COLO829 (cell line): ENCODE results near the gene THSD4.
A peak's percentile ranks its signal among the peaks of the same experiment; 100 is the strongest.
"Not testable (repeated sequence)": the region's sequence is repeated elsewhere in the genome, so short reads cannot be mapped to it uniquely, and the experiment has no call there.

Source experiments
- DNase-seq: peaks from one replicate; pipeline ENCODE4 v3.0.0; 2012; ENCODE audit warnings: low spot score

The THSD4 gene

DNA sequence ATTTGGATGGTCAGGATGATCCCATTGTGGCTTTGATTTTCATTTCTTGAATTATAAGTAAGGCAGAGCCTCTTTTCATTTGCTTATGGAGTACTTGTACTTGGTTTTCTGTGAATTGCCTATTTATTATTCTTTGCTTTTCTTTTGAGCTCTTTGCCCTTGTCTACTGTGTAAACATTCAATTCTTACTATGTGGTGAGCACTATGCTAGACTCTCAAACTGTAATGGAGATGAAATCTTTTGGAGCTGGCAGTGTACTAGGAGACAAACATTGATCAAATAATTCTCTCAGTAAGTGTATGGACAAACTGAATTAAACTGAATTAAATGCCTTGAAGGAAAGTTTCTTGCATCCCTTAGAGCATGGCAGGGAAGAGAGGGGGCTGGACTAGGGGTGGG is 608.1 kb downstream of the THSD4 start:
- no peak for DNase-seq

DNA sequence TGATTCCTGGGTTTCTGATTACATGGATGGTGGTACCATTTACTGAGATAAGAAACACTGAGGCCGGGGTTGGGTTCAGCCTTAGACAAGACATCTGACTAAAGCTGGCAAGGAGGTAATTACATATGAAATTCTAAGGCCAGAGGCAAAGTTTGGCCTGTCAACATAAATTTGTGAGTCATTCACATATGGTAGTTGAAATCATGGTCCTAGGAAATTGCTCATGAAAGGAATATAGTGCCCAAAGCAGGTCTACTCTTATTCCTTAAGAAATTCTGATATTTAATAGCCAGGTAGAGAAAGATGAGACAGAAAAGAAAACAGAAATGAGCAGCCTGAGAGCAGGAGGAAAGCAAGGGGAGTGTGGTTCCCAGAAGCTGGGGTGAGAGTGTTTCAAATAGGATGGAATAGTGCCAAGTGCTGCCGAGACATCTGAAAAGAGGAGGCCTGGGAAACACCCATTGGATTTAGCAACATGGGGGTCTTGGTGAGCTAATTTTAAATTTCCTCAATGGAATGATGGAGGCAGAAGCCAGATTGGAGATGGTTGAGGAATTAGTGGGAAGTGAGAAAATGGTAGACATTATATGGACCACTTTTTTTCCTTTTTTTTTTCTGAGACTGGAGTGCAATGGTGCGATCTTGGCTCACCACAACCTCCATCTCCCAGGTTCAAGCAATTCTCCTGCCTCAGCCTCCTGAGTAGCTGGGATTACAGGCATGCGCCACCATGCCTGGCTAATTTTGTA is 610.1 kb downstream of the THSD4 start:
- not testable (repeated sequence) for DNase-seq

DNA sequence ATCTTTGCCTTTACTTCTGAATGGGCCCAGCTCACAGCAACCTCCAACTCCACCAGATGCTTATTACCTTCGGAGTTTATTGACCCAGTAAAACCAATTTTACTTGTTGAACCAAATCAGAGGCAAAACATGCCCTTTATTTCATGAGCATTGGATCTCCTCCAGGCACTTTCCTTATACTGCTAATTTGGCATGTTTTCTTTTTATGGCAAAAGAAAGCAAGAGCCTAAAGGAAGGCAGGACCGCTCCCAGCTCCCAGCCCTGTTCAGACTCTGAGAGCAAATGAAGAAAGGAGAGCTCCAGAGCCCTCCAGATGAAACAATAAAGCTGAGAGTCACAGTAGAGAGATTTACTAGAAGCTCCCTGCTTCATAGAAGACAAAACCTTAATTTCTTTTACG is 613.6 kb downstream of the THSD4 start:
- no peak for DNase-seq

DNA sequence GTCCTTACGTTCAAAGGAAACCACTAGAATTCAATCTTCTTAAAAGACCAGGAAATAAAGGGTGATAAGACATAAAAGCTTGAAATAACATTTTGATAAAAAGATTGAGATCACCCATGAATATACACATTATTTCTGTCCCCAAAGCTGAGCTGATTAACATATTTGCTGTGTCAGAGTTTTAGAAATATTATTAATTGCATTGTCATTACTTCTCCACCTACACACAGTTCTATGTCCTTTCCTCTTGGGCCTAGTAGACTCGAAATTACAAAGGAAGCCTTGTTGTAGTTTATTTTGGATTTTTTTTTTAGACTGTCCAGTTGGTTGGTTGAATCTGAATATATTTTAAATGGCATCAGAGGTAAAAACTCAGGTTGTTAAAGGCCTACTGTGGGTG is 614.0 kb downstream of the THSD4 start:
- peak; percentile 73 for DNase-seq

DNA sequence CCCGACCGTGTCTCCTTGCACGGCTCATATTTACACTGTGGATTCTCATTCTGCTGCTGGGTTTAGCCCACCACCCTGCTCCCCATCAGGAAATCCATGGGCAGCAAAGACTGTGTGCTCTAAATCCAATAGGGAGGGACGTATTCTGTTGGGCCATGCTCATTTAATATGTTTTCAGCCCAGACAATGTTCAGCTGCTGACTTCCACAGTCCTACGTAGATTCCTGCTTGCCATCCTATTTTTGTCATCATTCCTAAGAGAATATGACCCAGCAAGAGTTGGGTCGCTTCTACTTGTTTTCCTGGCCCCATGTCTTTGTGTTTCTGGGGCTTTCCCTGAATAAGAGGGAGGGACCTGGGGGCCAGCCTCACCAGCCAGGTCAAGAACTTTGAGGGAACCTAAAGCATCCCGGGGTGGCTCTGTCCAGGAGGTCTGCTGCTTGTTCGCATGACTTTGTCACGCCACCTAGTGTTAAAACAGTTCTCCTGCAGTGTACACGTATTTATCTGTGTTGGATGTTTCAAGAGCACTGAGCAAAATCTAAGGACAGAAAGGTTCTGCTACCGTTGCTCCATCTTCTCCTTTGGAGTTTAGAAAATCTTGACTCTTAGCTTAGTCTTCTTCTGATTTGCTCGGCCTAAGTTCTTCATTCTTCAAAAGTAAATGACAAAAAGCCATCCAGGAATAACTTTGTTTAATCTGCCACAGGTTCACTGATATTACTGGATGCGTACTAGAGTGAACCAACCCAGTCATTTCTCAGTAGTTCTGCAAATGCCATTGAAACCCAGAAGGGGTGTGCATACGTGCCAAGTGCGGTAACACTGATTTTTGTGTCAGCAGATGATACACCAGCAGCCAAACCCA is 615.2 kb downstream of the THSD4 start:
- DNase-seq = no peak

DNA sequence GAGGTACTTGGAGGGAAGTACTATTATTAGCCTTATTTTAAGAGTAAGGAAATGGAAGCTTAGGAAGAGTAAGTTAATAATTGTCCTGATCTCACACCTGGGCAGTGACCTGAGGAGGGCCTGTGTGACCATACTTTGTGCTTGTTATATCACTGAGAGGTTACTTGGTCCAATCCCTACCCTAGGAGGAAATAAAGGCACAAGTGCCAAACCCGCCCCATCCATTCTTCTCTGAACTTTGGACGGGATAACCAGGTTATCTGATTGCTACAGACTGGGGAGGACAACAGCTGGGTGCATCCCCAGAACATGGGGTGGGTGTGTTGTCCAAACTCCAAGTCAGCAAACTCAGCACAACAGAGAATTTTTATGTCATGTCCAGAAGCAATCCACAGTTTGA is 617.4 kb downstream of the THSD4 start:
- no peak for DNase-seq

DNA sequence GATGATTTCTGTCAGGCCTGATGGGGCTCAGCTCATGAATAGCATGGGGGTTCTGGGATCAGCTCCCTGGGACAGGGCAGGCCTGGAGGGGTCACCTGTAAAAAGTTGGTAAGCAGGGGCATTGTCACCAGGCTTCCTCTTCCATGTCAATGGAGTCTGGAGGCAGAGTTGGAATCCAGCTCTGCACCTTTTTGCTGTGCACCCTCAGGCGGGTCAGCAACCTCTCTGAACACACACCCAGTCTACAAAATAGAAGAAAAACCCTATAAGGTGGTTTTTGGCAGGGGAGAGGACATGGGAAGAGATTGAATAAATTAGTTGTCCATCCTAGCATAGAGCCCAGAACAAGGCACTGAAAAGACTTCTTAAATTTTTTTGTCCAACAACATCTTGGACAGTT is 617.9 kb downstream of the THSD4 start:
- DNase-seq = no peak

DNA sequence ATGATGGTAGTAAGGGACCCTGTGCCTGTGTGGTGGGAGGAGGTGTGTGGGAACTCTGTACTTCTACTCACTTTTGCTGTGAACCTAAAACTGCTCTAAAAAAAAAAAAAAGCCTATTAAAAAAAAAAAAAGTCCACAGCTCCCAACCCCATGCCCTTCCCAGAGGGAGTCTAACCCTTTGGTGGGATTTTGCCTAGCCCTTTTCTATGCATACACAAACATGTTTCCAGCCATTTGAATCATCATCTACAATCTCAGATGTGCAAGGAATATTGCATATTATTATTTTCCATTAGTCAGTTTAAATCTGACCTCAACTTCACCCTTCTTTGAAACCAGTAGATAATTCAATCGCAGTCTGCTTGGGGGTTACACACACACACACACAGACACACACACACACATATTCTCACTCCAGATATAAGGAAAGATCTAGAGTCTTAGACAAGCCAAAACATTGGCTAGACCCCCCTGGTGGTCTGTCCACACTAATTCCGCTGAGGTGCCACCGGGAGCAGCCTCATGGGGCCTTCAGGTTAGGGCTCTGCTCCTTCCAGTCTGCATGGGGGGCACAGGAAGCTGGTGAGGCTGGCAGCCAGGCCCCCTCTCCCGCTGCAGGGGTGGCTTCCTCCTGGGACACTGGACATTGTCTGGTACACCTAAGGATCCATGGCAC is 619.6 kb downstream of the THSD4 start:
- no peak for DNase-seq

DNA sequence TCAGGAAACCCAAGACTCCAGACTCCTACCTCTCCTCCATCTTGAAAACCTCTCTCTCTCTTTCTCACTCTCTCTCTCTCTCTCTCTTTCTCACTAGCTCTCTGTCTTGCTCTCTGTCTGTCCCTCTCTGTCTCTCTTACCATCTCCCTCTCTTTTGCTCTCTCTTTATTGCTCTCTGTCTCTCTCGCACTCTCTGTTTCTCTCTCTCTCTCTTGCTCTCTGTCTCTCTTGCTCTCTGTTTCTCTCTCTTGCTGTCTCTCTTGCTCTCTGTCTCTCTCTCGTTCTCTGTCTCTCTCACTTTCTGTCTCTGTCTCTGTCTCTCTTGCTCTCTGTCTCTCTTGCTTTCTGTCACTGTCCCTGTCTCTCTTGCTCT is 620.1 kb downstream of the THSD4 start:
- no peak for DNase-seq

DNA sequence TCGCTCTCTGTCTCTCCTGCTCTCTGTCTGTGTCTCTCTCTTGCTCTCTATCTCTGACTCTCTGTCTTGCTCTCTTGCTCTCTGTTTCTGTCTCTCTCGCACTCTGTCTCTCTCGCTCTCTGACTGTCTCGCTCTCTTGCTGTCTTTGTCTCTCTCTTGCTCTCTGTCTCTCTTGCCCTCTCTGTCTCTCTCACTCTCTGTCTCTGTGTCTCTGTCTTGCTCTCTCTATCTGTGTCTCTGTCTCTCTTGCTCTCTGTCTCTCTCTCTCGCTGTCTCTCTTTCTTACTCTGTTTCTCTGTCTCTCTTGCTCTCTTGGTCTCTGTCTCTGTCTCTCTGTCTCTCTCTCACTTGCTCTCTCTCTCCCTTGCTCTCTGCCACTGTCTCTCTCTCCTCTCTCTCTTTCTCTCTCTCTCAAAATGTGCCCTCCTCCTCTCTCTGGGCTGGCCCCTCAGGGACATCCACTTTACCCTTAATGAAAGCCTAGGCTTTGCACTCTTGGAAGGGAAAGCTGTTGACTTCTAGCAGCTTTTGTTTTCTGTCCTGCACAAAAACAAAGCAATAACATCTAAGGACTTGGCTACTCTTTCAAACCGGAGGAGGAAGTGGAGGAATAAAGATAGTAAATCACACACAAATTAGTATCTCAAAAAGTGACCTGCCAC is 621.1 kb downstream of the THSD4 start:
- DNase-seq = no peak

DNA sequence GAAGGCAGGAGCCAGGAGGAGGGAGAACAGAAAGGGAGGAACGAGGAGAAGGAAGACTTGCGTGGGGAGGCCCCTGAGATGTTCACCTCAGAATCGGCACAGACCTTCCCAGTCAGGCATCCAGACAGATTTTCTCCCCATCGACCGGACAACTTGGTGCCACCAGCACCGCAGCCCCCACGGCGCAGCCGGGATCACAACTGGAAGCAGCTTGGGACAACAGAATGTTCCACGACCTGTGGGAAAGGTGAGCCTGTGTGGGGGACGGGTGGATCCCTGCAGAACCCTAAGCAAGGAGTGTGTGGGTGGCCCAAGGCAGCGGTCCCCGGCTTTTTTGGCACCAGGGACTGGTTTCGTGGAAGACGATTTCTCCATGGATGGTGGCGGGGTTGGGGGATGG is 622.5 kb downstream of the THSD4 start:
- no peak for DNase-seq

DNA sequence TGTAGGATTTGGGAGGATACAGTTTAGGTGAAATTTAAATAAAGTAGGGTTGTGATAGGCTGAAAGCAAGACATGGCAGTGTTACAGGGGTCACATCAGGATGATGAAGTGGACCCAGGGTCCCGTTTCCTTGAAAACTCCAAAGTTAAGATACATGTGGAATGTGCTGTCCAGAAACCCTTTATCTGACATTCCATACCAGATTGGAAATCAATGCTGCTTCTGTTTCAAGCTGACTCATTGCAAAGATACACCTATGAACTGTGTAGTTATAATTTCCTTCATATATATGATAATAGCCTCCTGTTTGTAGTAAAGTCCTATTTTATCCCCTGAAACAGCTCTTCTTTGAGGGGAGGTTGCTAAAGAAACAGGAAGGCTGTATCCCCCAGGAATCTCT is 624.1 kb downstream of the THSD4 start:
- DNase-seq = peak; percentile 56

DNA sequence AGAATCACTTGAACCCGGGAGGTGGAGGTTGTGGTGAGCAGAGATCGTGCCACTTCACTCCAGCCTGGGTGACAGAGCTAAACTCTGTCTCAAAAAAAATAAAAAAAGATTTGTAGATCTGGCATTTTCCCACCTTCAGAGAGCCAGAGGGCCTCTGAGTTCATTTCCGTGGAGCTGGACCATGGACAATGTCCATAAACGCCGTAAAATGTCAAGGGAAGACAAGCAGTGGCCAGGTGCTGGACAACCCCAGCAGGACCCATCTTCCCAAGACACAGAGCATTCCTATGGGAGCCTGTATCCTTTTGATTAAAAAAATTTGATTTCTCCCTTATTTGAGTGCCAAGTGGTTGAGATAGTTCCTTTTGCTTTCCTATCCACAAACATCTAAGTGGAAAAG is 627.7 kb downstream of the THSD4 start:
- no peak for DNase-seq

DNA sequence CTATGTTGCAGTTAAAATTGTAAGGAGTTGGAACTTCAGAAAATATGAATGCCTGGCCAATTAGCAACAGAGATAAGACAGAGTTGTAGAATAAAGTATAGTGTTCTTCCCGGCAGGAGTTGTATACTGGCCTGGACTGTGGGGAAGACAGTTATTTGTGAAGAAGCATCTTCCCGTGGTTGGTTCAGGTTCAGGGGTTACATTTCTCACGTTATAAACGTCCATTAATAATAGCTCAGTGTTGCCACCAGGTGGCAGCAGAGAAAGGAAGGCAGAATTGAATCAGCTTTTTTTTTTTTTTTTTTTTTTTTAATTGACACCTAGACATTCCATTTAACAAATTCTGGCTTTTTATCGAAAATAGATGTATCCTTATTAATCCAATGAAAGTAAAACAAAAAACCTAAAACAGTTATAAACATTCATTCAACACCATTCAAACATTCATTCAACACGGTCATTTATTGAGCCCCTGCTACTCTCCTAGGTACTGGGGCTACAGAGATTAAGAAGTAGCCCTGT is 628.7 kb downstream of the THSD4 start:
- no peak for DNase-seq

DNA sequence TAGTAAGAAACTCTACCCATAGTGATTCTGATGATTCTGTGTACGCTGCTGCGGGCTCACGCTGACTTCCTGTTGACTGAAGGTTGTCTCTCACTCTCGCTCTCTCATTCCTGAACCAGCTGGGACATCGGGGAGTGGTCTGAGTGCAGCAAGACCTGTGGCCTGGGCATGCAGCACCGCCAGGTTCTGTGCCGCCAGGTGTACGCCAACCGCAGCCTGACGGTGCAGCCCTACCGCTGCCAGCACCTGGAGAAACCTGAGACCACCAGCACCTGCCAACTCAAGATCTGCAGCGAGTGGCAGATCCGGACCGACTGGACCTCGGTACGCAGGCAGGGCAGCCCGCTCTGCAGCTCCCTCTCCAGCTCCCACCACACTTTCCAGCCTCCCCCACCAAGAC is 631.4 kb downstream of the THSD4 start:
- DNase-seq = no peak

DNA sequence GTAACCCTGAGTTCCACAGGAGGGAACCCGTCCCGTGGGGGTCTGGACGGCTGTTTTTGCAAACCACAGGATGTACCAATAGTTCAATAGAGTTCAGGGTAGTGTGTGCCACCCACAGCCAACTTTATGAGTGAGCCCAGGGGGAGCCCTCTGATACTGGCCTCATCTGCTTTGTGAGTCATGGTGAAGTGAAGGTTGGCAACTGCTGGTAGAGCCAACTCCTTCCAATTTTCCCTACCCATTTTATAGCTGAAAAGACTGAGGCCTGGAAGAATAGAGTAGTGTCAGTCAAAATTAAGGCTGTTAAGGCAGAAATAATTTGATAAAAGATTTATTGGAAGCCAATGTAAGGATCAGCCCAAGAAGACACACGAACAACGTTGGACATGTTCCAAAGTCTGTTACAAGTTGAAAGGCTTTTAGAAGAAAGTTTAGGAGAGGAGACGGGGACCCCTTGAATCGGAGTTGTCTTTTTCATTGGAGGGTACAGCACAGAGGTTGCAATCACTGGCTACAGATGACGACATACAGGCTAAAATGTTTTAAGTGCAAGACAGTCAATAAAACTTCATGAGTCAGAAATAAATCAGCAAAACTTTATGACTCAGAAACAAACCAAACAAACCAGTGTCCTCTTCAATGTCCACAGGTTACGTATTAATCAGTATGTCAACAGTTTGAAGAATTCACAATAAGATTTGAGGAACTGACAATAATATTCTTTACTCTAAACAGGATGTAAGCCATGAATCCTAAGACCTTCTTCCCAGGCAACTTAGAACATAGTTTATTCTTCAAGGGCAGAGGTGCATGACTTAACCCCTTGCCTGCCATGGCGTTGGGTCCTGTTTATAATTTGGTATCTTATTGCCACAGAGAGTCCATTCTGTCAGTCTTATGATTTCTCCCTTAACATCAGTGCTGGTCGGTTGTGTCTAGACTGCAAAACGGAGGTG is 632.1 kb downstream of the THSD4 start:
- DNase-seq = peak; percentile 51

DNA sequence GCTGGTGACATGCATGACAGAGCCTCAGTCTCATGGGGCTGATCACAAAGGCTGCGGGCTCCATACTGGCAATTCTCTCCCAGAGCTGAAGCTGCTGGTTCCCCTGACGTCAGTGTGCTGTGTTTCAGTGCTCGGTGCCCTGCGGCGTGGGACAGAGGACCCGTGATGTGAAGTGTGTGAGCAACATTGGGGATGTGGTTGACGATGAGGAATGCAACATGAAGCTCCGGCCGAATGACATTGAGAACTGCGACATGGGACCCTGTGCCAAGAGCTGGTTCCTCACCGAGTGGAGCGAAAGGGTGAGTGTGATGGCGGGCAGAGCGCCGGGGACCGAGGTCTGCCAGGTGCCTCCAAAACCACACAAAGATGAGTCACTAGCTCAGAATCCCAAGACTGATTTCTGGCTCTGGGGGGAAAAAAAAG is 633.0 kb downstream of the THSD4 start:
- no peak for DNase-seq

DNA sequence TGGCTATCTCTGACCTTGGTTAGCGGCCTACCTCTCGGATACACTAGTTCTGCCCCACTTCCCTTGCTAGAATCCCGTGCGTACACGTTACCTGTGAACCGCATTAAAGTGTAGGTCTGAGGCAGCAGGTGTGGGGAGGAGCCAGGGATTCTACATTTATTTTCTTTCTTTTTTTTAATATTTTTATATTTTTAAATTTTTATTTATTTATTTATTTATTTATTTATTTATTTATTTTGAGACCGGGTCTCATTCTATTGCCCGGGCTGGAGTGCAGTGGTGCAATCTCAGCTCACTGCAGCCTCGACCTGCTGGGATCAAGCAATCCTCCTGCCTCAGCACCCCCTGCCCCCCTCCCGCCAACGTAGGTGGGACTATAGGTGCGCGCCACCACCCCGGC is 634.2 kb downstream of the THSD4 start:
- no peak for DNase-seq

DNA sequence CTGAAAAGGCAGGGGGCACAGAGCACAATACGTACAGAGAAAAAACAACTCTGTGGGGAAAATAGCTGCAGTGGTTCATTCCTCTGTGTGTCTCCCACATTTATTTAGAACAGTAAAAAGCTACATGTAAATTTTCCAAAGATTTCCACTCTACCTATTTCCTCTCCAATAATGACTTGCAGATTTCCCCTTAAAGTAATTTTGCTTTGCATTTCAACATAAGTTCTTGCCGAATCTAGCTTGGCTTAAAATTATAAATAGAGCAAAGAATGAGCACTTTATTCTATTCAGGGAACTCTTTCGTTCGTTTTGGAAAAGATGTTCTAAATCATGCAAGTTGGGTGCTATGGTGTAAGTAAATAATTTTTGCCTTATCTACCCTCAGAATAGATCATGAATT is 636.9 kb downstream of the THSD4 start:
- DNase-seq = no peak

DNA sequence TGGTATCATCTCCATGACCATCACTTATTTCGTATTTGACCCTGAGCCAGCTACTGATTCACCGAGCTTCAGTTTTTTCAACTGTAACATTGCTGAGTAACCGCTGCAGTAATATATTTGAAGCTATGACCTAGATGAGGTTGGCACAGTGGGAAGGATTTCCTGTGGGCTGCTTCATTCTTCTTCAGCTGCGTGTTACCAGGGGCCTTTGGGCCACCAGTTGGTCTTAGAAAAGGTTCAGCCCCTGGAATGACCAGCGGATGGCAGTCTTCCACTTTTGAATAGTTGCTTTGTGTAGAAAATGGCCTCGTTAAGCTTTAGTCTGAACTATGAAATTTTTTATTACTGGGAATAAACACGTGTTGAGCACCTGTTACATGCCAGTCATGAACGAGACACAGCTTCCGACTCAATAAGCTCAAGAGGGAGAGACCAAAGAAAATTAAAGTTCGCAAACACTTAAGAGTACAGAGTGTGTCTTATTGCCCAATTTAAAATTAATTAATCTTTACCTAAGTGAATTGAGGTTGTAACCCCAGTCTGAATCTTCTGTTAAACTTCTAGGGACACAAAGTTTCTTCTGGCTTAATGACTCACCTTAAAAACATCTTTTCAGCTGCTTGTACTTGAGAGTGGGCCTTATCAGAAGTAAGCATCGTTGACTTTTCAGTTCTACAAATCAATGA is 637.5 kb downstream of the THSD4 start:
- peak; percentile 57 for DNase-seq
